HEK293 (cell line): Measurements from ENCODE around the gene HAUS5.

Source experiments
- CTCF ChIA-PET: fragments of 350-600 bp; formaldehyde crosslinking; extraction: SDS; loops from one replicate; lab custom pipeline; 2021; ENCODE audit warnings: antibody characterized with exemption; lab: Yijun Ruan, JAX
- POLR2A ChIA-PET: fragments of 300-600 bp; formaldehyde crosslinking; extraction: SDS; loops from one replicate; lab custom pipeline; 2020; ENCODE audit warnings: antibody characterized with exemption, inconsistent platforms; lab: Yijun Ruan, JAX
- H3K27ac ChIP-seq: fragments of 200-500 bp; sonication (Bioruptor generic); 2 replicates; pipeline ENCODE4 v1.5.1; 2014; ENCODE audit warnings: low read depth, low read length, control low read depth, inconsistent platforms; ENCODE audit errors: extremely low read depth
- H3K36me3 ChIP-seq, 2 experiments: fragments of 200-500 bp in 1 of 2; sonication (Bioruptor generic) in 1 of 2; 1 replicate in 1 of 2; 2 replicates in 1 of 2; pipeline ENCODE4 v1.5.1; 2014 to 2017; ENCODE audit warnings: inconsistent platforms in 2 of 2, low read length in 2 of 2; ENCODE audit not compliant: control insufficient read depth in 2 of 2, insufficient read depth in 1 of 2
- H3K4me1 ChIP-seq: fragments of 200-500 bp; sonication (Bioruptor generic); 2 replicates; pipeline ENCODE4 v1.5.1; 2014; ENCODE audit warnings: mild to moderate bottlenecking, low read length, inconsistent platforms; ENCODE audit not compliant: control insufficient read depth, insufficient read depth
- H3K4me3 ChIP-seq: 2 replicates; pipeline ENCODE4 v1.5.1; 2011; ENCODE audit warnings: low read depth, mild to moderate bottlenecking, control low read depth, low read length, moderate library complexity
- H3K9me3 ChIP-seq: fragments of 200-500 bp; sonication (Bioruptor generic); 2 replicates; pipeline ENCODE4 v1.5.1; 2014; ENCODE audit warnings: low read depth, low read length, inconsistent platforms; ENCODE audit not compliant: control insufficient read depth, insufficient read depth
- HOXA7 ChIP-seq: sonication (generic); formaldehyde crosslinking; IDR thresholded peaks from 2 replicates; pipeline ENCODE4 v1.8.1; 2022; ENCODE audit warnings: missing genetic modification reagents, borderline replicate concordance
- KLF9 ChIP-seq: fragments of 450-650 bp; formaldehyde crosslinking; IDR thresholded peaks from 2 replicates; pipeline ENCODE4 v1.5.1; 2016; ENCODE audit warnings: missing biosample characterization, missing genetic modification characterization, low read depth
- SP2 ChIP-seq: fragments of 450-650 bp; formaldehyde crosslinking; IDR thresholded peaks from 2 replicates; pipeline ENCODE4 v1.5.1; 2016; ENCODE audit warnings: missing biosample characterization, missing genetic modification characterization
- SP3 ChIP-seq: fragments of 450-650 bp; formaldehyde crosslinking; IDR thresholded peaks from 2 replicates; pipeline ENCODE4 v1.5.1; 2016; ENCODE audit warnings: missing biosample characterization, missing genetic modification characterization
- ZNF121 ChIP-seq: fragments of 450-650 bp; formaldehyde crosslinking; IDR thresholded peaks from 2 replicates; pipeline ENCODE4 v1.5.1; 2016; ENCODE audit warnings: missing biosample characterization, missing genetic modification characterization
- ZNF140 ChIP-seq: fragments of 450-650 bp; formaldehyde crosslinking; IDR thresholded peaks from 2 replicates; pipeline ENCODE4 v1.5.1; 2016; ENCODE audit warnings: missing biosample characterization, missing genetic modification characterization
- ZNF146 ChIP-seq: fragments of 450-650 bp; formaldehyde crosslinking; IDR thresholded peaks from 2 replicates; pipeline ENCODE4 v1.5.1; 2016; ENCODE audit warnings: missing biosample characterization, missing genetic modification characterization
- ZNF155 ChIP-seq: fragments of 450-650 bp; formaldehyde crosslinking; IDR thresholded peaks from 2 replicates; pipeline ENCODE4 v1.5.1; 2016; ENCODE audit warnings: missing biosample characterization, missing genetic modification characterization
- ZNF391 ChIP-seq: fragments of 450-650 bp; formaldehyde crosslinking; IDR thresholded peaks from 2 replicates; pipeline ENCODE4 v1.5.1; 2016; ENCODE audit warnings: low read depth, missing biosample characterization, missing genetic modification characterization, borderline replicate concordance
- ZNF664 ChIP-seq: fragments of 450-650 bp; formaldehyde crosslinking; IDR thresholded peaks from 2 replicates; pipeline ENCODE4 v1.5.1; 2016; ENCODE audit warnings: missing biosample characterization, missing genetic modification characterization
- TF ChIP-seq, protein P1 (sequence below): fragments of 450-650 bp; formaldehyde crosslinking; IDR thresholded peaks from 2 replicates; pipeline ENCODE4 v1.5.1; 2016; ENCODE audit warnings: missing biosample characterization, missing genetic modification characterization
- TF ChIP-seq, protein P2 (sequence below): fragments of 450-650 bp; formaldehyde crosslinking; IDR thresholded peaks from 2 replicates; pipeline ENCODE4 v1.5.1; 2017; ENCODE audit warnings: missing biosample characterization, mild to moderate bottlenecking, missing genetic modification characterization, moderate library complexity
- TF ChIP-seq, protein P3 (sequence below): fragments of 450-650 bp; formaldehyde crosslinking; IDR thresholded peaks from 2 replicates; pipeline ENCODE4 v1.5.1; 2017; ENCODE audit warnings: missing biosample characterization, missing genetic modification characterization

The HAUS5 gene

DNA sequence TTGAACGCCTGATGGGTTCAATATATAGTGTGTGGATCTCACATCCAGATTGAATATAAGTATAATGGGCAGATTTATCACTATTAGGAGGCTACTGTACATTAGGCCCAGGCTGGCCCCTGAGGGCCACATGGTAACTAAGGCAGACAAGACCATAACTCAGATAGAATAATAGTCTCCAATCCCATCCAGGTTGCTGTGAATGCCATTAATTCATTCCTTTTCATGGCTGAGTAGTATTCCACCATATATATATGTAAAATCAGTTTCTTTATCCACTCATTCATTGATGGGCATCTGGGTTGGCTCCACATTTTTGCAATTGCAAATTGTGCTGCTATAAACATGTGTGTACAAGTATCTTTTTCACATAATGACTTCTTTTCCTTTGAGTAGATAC, 34.6 kb upstream of the HAUS5 start:
- Histone ChIP-seq H3K36me3 (no peaks in the 10 kb centered on the region; a peak in 1 of 3 replicates), H3K4me1 (no peaks in the 10 kb centered on the region), H3K9me3 (peaks cover 17% of the 10 kb centered on the region), H3K27ac (no peak overlapping the region), H3K4me3 (no peak overlapping the region)
- CTCF ChIA-PET: interaction anchor here (0.7 to 2.8 kb wide), 3 partner anchors 14 to 30 kb away, joined by 3 to 14 read pairs (median 4); no protein-coding TSS in a partner anchor
- TF ChIP-seq ZNF146 (tag by site-specific recombination) (peak; percentile 95), ZNF121 (no peak)
- TF ChIP-seq, protein P1, sequence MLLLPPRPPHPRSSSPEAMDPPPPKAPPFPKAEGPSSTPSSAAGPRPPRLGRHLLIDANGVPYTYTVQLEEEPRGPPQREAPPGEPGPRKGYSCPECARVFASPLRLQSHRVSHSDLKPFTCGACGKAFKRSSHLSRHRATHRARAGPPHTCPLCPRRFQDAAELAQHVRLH (tag by site-specific recombination): peak; percentile 45; the same call in 1 of the 2 replicates
- POLR2A ChIA-PET: no interaction called here

DNA sequence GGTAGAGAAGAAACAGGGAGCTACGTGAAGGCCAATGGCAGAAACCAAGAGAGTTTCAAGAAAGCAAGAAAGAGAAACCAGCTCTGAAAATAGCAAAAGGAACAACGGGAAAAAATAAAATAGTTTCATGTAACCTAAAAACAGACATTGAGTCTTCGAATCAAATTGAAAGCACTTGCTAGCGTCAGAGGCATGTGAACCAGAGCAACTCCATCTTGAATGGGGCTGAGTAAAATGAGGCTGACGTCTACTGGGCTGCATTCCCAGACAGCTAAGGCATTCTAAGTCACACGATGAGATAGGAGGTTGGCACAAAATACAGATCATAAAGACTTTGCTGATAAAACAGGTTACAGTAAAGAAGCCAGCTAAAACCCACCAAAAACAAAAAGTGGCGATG, 33.8 kb upstream of the HAUS5 start:
- Histone ChIP-seq H3K4me1 (no peaks in the 10 kb centered on the region), H3K27ac (no peak overlapping the region), H3K9me3 (peaks cover 17% of the 10 kb centered on the region), H3K4me3 (no peak overlapping the region), H3K36me3 (no peaks in the 10 kb centered on the region; a peak in 1 of 3 replicates)
- ChIA-PET CTCF (interaction anchor here (0.7 to 2.8 kb wide), 5 partner anchors 13 to 68 kb away, joined by 3 to 14 read pairs (median 4); no protein-coding TSS in a partner anchor), POLR2A (no interaction called here)
- no peak for TF ChIP-seq SP3
- no peak for TF ChIP-seq ZNF155 (tag by site-specific recombination)
- no peak for TF ChIP-seq ZNF140 (tag by site-specific recombination)
- TF ChIP-seq, all 188 proteins: peak for 0

DNA sequence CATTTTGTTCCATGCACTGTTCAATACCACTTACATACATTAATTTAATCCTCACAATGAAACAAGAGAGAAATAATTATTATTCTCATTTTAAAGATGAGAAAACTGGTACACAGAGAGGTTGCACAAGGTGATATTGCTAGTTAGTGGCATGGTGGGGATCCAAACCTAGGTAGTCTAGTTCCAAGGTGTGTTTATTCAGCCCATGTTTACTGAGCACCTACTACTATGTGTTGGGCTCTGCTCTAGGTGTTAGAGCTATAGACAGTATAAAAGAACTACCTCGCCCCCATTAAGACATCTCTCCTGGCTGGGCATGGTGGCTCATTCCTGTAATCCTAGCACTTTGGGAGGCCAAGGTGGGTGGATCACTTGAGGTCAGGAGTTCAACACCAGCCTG, 29.8 kb upstream of the HAUS5 start:
- Histone ChIP-seq H3K36me3 (no peaks in the 10 kb centered on the region; a peak in 1 of 3 replicates), H3K9me3 (no peaks in the 10 kb centered on the region; the same call in 1 of the 2 replicates), H3K4me3 (no peak overlapping the region), H3K4me1 (no peaks in the 10 kb centered on the region), H3K27ac (no peak overlapping the region)
- CTCF ChIA-PET: interaction anchor here (1.0 to 2.5 kb wide), 2 partner anchors 10 to 34 kb away, joined by 3 to 8 read pairs; no protein-coding TSS in a partner anchor
- POLR2A ChIA-PET: no interaction called here
- TF ChIP-seq KLF9 (no peak), ZNF664 (tag by site-specific recombination) (peak; percentile 70; the same call in 1 of the 2 replicates)
- TF ChIP-seq, protein P2, sequence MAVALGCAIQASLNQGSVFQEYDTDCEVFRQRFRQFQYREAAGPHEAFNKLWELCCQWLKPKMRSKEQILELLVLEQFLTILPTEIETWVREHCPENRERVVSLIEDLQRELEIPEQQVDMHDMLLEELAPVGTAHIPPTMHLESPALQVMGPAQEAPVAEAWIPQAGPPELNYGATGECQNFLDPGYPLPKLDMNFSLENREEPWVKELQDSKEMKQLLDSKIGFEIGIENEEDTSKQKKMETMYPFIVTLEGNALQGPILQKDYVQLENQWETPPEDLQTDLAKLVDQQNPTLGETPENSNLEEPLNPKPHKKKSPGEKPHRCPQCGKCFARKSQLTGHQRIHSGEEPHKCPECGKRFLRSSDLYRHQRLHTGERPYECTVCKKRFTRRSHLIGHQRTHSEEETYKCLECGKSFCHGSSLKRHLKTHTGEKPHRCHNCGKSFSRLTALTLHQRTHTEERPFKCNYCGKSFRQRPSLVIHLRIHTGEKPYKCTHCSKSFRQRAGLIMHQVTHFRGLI (tag by site-specific recombination): 0 out of 2 replicates have a peak, but pooled peaks have one; percentile 52

DNA sequence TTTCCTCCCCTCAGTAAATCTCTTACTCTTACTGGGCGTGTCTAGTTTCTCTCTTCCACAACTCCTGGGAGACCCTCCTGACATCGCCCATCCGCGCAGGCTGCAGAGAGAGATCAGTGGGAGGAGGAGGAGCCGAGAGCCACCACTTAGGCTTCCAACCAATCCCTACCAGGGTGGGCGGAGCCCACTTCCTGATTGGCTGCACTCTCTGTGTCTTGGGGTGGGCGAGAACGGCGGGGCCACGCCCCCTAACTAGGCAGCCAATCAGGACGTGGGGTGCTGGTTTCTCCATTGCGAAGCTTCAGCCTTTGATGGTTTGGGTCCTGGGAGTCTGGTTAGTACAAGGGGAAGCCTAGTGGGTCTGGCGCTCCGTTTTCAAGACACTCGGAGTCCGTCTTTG, 26.7 kb upstream of the HAUS5 start, which contains the start of gene PMIS2:
Gene PMIS2, plus strand, starts transcription at position 326 of the 400 bp plus-strand sequence. CDS start 87 bp downstream, outside the sequence.
- Histone ChIP-seq H3K4me3 (no peak within 1 kb of the TSS), H3K36me3 (no peaks in the 10 kb centered on the region), H3K9me3 (no peaks in the 10 kb centered on the region; the same call in 1 of the 2 replicates), H3K27ac (no peak within 1 kb of the TSS), H3K4me1 (no peaks in the 10 kb centered on the region)
- no peak for TF ChIP-seq ZNF391 (tag by site-specific recombination)
- peak; percentile 58; the same call in 1 of the 2 replicates for TF ChIP-seq KLF9
- TF ChIP-seq SP2 (tag by site-specific recombination): peak; percentile 44; the same call in 1 of the 2 replicates
- TF ChIP-seq HOXA7 (CRISPR knock-in tag): no peak
- TF ChIP-seq, protein P3, sequence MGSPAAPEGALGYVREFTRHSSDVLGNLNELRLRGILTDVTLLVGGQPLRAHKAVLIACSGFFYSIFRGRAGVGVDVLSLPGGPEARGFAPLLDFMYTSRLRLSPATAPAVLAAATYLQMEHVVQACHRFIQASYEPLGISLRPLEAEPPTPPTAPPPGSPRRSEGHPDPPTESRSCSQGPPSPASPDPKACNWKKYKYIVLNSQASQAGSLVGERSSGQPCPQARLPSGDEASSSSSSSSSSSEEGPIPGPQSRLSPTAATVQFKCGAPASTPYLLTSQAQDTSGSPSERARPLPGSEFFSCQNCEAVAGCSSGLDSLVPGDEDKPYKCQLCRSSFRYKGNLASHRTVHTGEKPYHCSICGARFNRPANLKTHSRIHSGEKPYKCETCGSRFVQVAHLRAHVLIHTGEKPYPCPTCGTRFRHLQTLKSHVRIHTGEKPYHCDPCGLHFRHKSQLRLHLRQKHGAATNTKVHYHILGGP (tag by site-specific recombination): no peak
- ChIA-PET POLR2A (no interaction called here), CTCF (interaction anchor here (0.7 kb wide), 2 partner anchors 13 to 16 kb away, joined by 5 to 8 read pairs; no protein-coding TSS in a partner anchor)
